ENCODE measurements around the gene PTPRM.

Gene PTPRM

DNA sequence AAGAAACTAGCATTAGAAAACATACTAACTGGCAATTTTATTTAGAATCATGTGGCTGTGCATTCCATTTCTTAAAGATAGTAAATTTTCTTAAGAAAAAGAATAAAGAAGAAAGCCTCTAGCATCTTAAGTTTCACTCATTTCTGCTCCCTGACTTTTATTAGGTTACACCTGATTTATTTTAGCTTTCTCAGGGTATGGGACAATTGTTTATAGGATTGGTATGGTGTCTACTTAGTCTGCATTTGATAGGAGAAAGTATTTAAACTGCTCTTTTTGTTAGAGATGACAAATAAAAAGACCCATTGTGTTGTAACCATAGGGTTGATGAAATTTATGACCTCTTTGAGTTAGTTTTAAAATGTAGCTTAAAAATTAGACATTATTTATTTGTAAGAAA is 115.2 kb downstream of the PTPRM start:
- TF ChIP-seq, protein P1, sequence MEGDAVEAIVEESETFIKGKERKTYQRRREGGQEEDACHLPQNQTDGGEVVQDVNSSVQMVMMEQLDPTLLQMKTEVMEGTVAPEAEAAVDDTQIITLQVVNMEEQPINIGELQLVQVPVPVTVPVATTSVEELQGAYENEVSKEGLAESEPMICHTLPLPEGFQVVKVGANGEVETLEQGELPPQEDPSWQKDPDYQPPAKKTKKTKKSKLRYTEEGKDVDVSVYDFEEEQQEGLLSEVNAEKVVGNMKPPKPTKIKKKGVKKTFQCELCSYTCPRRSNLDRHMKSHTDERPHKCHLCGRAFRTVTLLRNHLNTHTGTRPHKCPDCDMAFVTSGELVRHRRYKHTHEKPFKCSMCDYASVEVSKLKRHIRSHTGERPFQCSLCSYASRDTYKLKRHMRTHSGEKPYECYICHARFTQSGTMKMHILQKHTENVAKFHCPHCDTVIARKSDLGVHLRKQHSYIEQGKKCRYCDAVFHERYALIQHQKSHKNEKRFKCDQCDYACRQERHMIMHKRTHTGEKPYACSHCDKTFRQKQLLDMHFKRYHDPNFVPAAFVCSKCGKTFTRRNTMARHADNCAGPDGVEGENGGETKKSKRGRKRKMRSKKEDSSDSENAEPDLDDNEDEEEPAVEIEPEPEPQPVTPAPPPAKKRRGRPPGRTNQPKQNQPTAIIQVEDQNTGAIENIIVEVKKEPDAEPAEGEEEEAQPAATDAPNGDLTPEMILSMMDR (conservative IDR thresholded peaks at IDR 0.05): no peak
- no peak overlapping the region for H3K27ac ChIP-seq

GRCh38 chr18:7683753-7684152 is 116.6 kb downstream of the PTPRM start:
- TF ChIP-seq, protein P1 (conservative IDR thresholded peaks at IDR 0.05): no peak
- H3K27ac ChIP-seq: no peak overlapping the region

- no peak overlapping the region for H3K27ac ChIP-seq
- TF ChIP-seq, protein P1 (conservative IDR thresholded peaks at IDR 0.05): no peak
Observed at GRCh38 chr18:7684357-7684756, 117.2 kb downstream of the PTPRM start.

- TF ChIP-seq, protein P1 (conservative IDR thresholded peaks at IDR 0.05): no peak
- no peak overlapping the region for H3K27ac ChIP-seq
Observed at GRCh38 chr18:7684966-7685365, 117.8 kb downstream of the PTPRM start.

DNA sequence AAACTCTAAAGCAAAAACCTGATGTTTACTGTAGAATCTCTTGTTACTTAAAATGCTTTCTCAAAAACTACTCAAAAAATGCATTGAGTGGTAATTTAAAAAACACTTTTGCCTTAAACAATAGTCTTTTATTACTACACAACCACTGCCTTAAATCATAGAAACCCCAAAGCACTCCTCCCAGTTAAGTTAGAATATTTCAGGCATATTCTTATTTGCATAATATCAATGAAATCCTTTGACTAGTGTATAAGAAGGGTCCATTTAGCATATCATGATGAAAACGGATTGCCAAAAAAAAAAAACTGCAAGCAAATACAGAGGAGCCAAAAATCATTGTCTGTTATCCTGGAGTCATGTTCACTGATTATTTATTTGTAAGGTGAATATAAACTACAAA is 119.2 kb downstream of the PTPRM start:
- no peak overlapping the region for H3K27ac ChIP-seq
- TF ChIP-seq, protein P1 (conservative IDR thresholded peaks at IDR 0.05): no peak

- no peak overlapping the region for H3K27ac ChIP-seq
- TF ChIP-seq, protein P1 (conservative IDR thresholded peaks at IDR 0.05): no peak
Observed at GRCh38 chr18:7688580-7688979, 121.5 kb downstream of the PTPRM start.

GRCh38 chr18:7691206-7691605 is 124.1 kb downstream of the PTPRM start:
- TF ChIP-seq, protein P1 (conservative IDR thresholded peaks at IDR 0.05): no peak
- no peak overlapping the region for H3K27ac ChIP-seq

DNA sequence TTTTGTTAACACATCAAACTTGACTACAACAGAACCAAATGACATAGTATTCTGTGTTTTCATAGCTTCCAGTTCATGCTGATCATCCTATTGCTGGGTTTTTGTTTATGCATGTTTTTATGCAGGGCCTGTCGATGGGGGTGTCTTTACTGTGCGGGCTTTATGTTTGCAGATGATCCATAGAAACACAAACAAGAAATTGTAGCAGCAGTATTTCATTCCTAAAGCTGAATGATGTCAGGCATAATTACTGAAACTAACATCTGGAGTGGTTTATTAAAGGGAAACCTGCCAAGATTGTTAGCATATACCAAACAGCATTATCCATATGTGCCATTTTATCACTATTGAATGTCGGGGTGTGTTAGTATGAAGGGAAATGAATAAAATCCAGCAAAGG is 129.7 kb downstream of the PTPRM start:
- TF ChIP-seq, protein P1 (conservative IDR thresholded peaks at IDR 0.05): no peak
- H3K27ac ChIP-seq: no peak overlapping the region
